ENCODE data around the gene VARS2. TPM values are rescaled to one million over a fixed set of nuclear protein-coding genes. Genes with fewer than 3 reads are reported as not detected.

Gene VARS2
- total RNA-seq, 1 experiment from 2014 or later, result 39.8 TPM

DNA sequence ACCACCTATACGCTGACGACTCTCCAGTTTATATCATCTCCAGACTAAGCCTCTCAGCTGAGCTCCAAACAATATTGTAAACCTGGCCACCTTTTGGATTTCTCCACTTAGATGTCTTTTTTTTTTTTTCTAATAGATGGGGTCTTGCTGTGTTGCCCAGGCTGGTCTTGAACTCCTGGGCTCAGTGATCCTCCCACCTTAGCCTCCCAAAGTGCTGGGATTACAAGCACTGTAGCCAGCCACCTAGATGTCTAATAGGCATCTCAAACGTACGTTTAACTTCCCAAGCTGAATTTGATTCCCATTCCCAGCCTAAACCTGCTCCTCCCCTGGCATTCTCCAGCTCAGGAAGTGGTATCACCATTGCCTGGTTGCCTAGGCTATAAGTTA lies 24.5 kb upstream of the VARS2 start (continued):
- TF ChIP-seq, protein P1, sequence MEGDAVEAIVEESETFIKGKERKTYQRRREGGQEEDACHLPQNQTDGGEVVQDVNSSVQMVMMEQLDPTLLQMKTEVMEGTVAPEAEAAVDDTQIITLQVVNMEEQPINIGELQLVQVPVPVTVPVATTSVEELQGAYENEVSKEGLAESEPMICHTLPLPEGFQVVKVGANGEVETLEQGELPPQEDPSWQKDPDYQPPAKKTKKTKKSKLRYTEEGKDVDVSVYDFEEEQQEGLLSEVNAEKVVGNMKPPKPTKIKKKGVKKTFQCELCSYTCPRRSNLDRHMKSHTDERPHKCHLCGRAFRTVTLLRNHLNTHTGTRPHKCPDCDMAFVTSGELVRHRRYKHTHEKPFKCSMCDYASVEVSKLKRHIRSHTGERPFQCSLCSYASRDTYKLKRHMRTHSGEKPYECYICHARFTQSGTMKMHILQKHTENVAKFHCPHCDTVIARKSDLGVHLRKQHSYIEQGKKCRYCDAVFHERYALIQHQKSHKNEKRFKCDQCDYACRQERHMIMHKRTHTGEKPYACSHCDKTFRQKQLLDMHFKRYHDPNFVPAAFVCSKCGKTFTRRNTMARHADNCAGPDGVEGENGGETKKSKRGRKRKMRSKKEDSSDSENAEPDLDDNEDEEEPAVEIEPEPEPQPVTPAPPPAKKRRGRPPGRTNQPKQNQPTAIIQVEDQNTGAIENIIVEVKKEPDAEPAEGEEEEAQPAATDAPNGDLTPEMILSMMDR (IDR thresholded peaks at IDR 0.05 in 2 of 3, conservative IDR thresholded peaks at IDR 0.05 in 1 of 3; ENCODE audit: borderline replicate concordance in 1 of 3, insufficient read depth in 1 of 3, low read depth in 2 of 3, low read length in 2 of 3), result no peak
- no peak for TF ChIP-seq CEBPB (IDR thresholded peaks at IDR 0.05; ENCODE audit: low read depth)

DNA sequence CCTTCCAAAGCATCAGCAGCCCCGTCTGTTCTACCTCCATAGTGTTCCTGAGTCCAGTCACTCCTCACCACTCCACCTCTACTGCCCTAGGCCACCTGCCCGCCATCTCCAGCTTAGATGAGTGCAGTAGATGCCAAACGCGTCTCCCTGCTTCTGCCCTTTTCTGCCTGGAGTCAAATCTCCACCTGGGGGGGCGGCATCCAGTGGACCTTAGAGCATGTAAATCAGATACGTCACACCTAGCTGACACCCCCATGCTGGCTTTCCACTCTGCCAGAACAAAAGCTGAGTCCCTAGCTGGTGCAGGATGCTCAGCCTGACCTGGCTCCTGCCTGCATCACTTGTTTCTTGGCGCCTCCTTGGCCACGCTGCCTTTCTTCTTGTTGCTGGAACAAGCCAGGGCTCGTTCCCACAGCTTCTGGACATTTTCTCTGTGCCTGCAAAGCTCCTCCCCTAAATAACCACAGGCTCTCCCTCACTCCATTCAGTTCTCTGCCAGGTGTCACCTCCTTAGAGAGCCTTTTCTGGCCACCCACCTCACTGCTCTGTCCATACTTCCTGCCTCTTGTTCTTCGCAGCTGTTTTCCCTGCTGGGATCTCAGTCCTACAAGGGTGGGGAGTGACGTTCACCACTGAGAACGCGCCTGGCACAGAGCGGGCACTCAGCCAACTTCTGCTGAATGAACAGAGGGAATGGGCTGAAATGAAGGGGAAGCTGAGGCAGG lies 24.0 kb upstream of the VARS2 start:
- intact Hi-C loops (cut with micrococcal nuclease), result no loop called here
- H3K4me2 ChIP-seq (ENCODE audit: low read length), result no peak overlapping the region
- peaks cover 60% of the 10 kb centered on the region for H3K79me2 ChIP-seq (ENCODE audit: insufficient read depth, low read length)
- H3K27ac ChIP-seq (ENCODE audit: low read depth, low read length), result peak overlapping the region; percentile 3; the same call in 1 of the 2 replicates
- ATAC-seq, result no peak
- no peaks in the 10 kb centered on the region for H3K27me3 ChIP-seq (ENCODE audit: insufficient read depth, low read length)
- TF ChIP-seq EGR1 (IDR thresholded peaks at IDR 0.05; ENCODE audit: low read depth) (no peak), FOSL1 (IDR thresholded peaks at IDR 0.05; ENCODE audit: low read depth) (no peak), CBX3 (IDR thresholded peaks at IDR 0.05; ENCODE audit: low read depth) (no peak), POLR2A (IDR thresholded peaks at IDR 0.05; ENCODE audit: borderline replicate concordance, extremely low read depth, insufficient read depth, insufficient read length) (no peak), JUND (IDR thresholded peaks at IDR 0.05) (no peak), CEBPB (IDR thresholded peaks at IDR 0.05; ENCODE audit: low read depth) (no peak), EZH2 (IDR thresholded peaks at IDR 0.05) (no peak), EZH2phosphoT487 (IDR thresholded peaks at IDR 0.05; ENCODE audit: borderline replicate concordance) (no peak), SIN3A (IDR thresholded peaks at IDR 0.05; ENCODE audit: low read depth) (no peak)
- TF ChIP-seq, protein P1 (IDR thresholded peaks at IDR 0.05 in 2 of 3, conservative IDR thresholded peaks at IDR 0.05 in 1 of 3; ENCODE audit: borderline replicate concordance in 1 of 3, insufficient read depth in 1 of 3, low read depth in 2 of 3, low read length in 2 of 3), result no peak
- TF ChIP-seq, protein P2, sequence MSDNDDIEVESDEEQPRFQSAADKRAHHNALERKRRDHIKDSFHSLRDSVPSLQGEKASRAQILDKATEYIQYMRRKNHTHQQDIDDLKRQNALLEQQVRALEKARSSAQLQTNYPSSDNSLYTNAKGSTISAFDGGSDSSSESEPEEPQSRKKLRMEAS (IDR thresholded peaks at IDR 0.05), result no peak
- ChIA-PET CTCF (no interaction called here), POLR2A (interaction anchor here (0.6 to 1.2 kb wide), 2 partner anchors 8 to 9 kb away, joined by 3 read pairs; no protein-coding TSS in a partner anchor), RAD21 (ENCODE audit: low non-redundant PET in 1 of 2, low total read pairs in 2 of 2, uncharacterized antibody in 2 of 2, unreplicated experiment in 2 of 2) (no interaction called here)
- no peak for DNase-seq (ENCODE audit: low read depth, low spot score)
- peaks cover 44 to 53% of the 10 kb centered on the region in 2 experiments for H3K36me3 ChIP-seq (ENCODE audit: control insufficient read depth in 1 of 2, insufficient read depth in 2 of 2, low read length in 2 of 2)
- no peaks in the 10 kb centered on the region for H3K9me2 ChIP-seq (ENCODE audit: insufficient read depth)
- H3K4me1 ChIP-seq (ENCODE audit: control insufficient read depth in 1 of 2, insufficient read depth in 2 of 2, low read length in 2 of 2), result peaks cover 31 to 35% of the 10 kb centered on the region in 2 experiments
- H3K9me3 ChIP-seq (ENCODE audit: control insufficient read depth in 1 of 2, insufficient read depth in 1 of 2, low read depth in 1 of 2, low read length in 2 of 2), result no peaks in the 10 kb centered on the region
- H3K4me3 ChIP-seq (replicated peaks in 1 of 2; ENCODE audit: low read depth in 1 of 2, low read length in 2 of 2), result no peak overlapping the region
- no peak overlapping the region for H3K9ac ChIP-seq (ENCODE audit: low read length)
- H4K20me1 ChIP-seq (ENCODE audit: insufficient read depth), result no peaks in the 10 kb centered on the region
- no TSS peak for BruUV-seq (replicated peaks)
- H2AFZ ChIP-seq (ENCODE audit: low read depth, low read length, poor library complexity, severe bottlenecking), result no peak overlapping the region
